IMR-90 (cell line): ENCODE data around the gene SH3RF3.

Experiments
- CEBPB ChIP-seq: IDR thresholded peaks from 2 replicates; pipeline ENCODE4 v1.6.1; 2012; ENCODE audit warnings: low read depth, low read length, improper control_type of control experiment
- CTCF ChIP-seq: conservative IDR thresholded peaks from 2 replicates; pipeline ENCODE4 v1.5.1; 2012; ENCODE audit warnings: mild to moderate bottlenecking, low read depth, low read length, improper control_type of control experiment
- FOS ChIP-seq: fragments of 150-350 bp; IDR thresholded peaks from 2 replicates; pipeline ENCODE4 v1.6.1; 2016; ENCODE audit warnings: low read depth, low read length
- MXI1 ChIP-seq: IDR thresholded peaks from 2 replicates; pipeline ENCODE4 v1.6.1; 2012; ENCODE audit warnings: low read depth, mild to moderate bottlenecking, low read length, moderate library complexity, borderline replicate concordance
- POLR2A ChIP-seq: IDR thresholded peaks from 2 replicates; pipeline ENCODE4 v1.6.1; 2012; ENCODE audit warnings: mild to moderate bottlenecking, low read depth, low read length
- RFX5 ChIP-seq: IDR thresholded peaks from 2 replicates; pipeline ENCODE4 v1.8.0; 2012; ENCODE audit warnings: low read depth, mild to moderate bottlenecking, low read length, moderate library complexity
- SMC3 ChIP-seq: fragments of 150-350 bp; IDR thresholded peaks from 2 replicates; pipeline ENCODE4 v1.6.1; 2016; ENCODE audit warnings: low read depth, mild to moderate bottlenecking, antibody characterized with exemption, low read length, moderate library complexity
- USF2 ChIP-seq: fragments of 150-350 bp; IDR thresholded peaks from 2 replicates; pipeline ENCODE4 v1.6.1; 2017; ENCODE audit warnings: mild to moderate bottlenecking, antibody characterized with exemption, low read length, low read depth

- no peak for TF ChIP-seq CTCF
- no peak for TF ChIP-seq POLR2A
- no peak for TF ChIP-seq SMC3
- no peak for TF ChIP-seq CEBPB
- TF ChIP-seq RFX5: no peak
- TF ChIP-seq USF2: no peak
- no peak for TF ChIP-seq FOS
- no peak for TF ChIP-seq MXI1
Observed at GRCh38 chr2:109174626-109175349, 45.8 kb downstream of the SH3RF3 start.
